ENCODE data around the gene NUDT21. TPM values are rescaled to one million over a fixed set of nuclear protein-coding genes. Genes with fewer than 3 reads are reported as not detected.
"Not testable (repeated sequence)": the region's sequence is repeated elsewhere in the genome, so short reads cannot be mapped to it uniquely, and the experiment has no call there.

NUDT21 gene
- polyA plus RNA-seq, 1 of the 3 experiments (the other 2 are of a cell fraction), result 42.2 TPM

DNA sequence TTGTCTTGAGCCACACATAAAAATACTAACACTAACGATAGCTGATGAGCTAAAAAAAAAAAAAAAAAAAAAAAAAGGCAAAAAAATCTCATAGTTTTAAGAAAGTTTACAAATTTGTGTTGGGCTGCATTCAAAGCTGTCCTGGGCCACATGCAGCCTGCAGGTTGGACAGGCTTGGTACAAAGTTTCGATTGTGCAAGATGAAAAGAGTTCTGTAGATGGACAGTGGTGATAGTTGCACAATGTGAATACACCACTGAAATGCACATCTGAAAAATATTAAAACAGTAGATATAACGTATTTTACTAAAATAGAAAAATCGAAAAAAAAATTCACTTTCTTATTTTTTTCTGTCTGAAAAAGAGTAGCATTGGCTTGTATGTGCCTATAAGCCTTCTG, 68.7 kb downstream of the NUDT21 start:
- CTCF ChIA-PET, result interaction anchor here (0.9 to 1.5 kb wide), 2 partner anchors 12 to 320 kb away, joined by 4 read pairs; no protein-coding TSS in a partner anchor
- TF ChIP-seq NRF1 (IDR thresholded peaks at IDR 0.05; ENCODE audit: low read depth, low read length) (no peak), TEAD4 (IDR thresholded peaks at IDR 0.05; ENCODE audit: borderline replicate concordance, insufficient read depth) (no peak), MXI1 (IDR thresholded peaks at IDR 0.05; ENCODE audit: low read depth, low read length) (no peak), CHD2 (IDR thresholded peaks at IDR 0.05; ENCODE audit: low read length, partially characterized antibody) (no peak), RXRA (IDR thresholded peaks at IDR 0.05; ENCODE audit: borderline replicate concordance, low read depth) (no peak), FOXJ3 (CRISPR knock-in tag; IDR thresholded peaks at IDR 0.05) (no peak), REST (IDR thresholded peaks at IDR 0.05; ENCODE audit: low read depth, low read length) (no peak), IRF3 (IDR thresholded peaks at IDR 0.05; ENCODE audit: low read depth, low read length) (no peak), SIN3A (IDR thresholded peaks at IDR 0.05; ENCODE audit: borderline replicate concordance, low read depth, low read length) (no peak), MAX (IDR thresholded peaks at IDR 0.05; ENCODE audit: low read depth) (no peak), RCOR1 (IDR thresholded peaks at IDR 0.05; ENCODE audit: low read length) (no peak), PBX3 (IDR thresholded peaks at IDR 0.05) (no peak), YY1 (IDR thresholded peaks at IDR 0.05; ENCODE audit: low read depth) (no peak), FOSL2 (IDR thresholded peaks at IDR 0.05; ENCODE audit: borderline replicate concordance, low read depth) (no peak), GABPA (IDR thresholded peaks at IDR 0.05; ENCODE audit: low read depth) (no peak)
- TF ChIP-seq, protein P1, sequence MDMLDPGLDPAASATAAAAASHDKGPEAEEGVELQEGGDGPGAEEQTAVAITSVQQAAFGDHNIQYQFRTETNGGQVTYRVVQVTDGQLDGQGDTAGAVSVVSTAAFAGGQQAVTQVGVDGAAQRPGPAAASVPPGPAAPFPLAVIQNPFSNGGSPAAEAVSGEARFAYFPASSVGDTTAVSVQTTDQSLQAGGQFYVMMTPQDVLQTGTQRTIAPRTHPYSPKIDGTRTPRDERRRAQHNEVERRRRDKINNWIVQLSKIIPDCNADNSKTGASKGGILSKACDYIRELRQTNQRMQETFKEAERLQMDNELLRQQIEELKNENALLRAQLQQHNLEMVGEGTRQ (IDR thresholded peaks at IDR 0.05; ENCODE audit: borderline replicate concordance, low read depth, low read length), result no peak
- H3K9me3 ChIP-seq, result no peaks in the 10 kb centered on the region
- H3K4me3 ChIP-seq (ENCODE audit: low read depth in 2 of 2, low read length in 1 of 2), result no peak overlapping the region
- POLR2A ChIA-PET, result no interaction called here
- no peak overlapping the region for H3K4me2 ChIP-seq
- no peaks in the 10 kb centered on the region for H3K9me2 ChIP-seq
- H3K9ac ChIP-seq, result no peak overlapping the region
- H3K36me3 ChIP-seq (replicated peaks in 1 of 2; ENCODE audit: control insufficient read depth in 1 of 2, insufficient read depth in 2 of 2, low read length in 1 of 2), result peaks cover 35 to 74% of the 10 kb centered on the region in 2 experiments
- no peaks in the 10 kb centered on the region for H3K27me3 ChIP-seq (ENCODE audit: insufficient read depth)
- no peaks in the 10 kb centered on the region for H3F3A ChIP-seq (replicated peaks; ENCODE audit: insufficient read depth)
- H3K79me2 ChIP-seq (ENCODE audit: insufficient read depth), result peaks cover 11% of the 10 kb centered on the region; the same call in 1 of the 2 replicates
- no peak overlapping the region for H2AFZ ChIP-seq (ENCODE audit: low read depth)
- no peak for DNase-seq
- 86% methylated on average over 4 of the region's 4 CpGs for WGBS (ENCODE audit: low lambda C conversion rate)
- H3K4me1 ChIP-seq (ENCODE audit: control insufficient read depth in 1 of 2, insufficient read depth in 2 of 2, low read depth in 1 of 2, low read length in 1 of 2), result no peaks in the 10 kb centered on the region
- no peaks in the 10 kb centered on the region for H4K20me1 ChIP-seq (ENCODE audit: insufficient read depth)
- H3K27ac ChIP-seq (ENCODE audit: low read depth in 2 of 2, low read length in 1 of 2), result no peak overlapping the region

DNA sequence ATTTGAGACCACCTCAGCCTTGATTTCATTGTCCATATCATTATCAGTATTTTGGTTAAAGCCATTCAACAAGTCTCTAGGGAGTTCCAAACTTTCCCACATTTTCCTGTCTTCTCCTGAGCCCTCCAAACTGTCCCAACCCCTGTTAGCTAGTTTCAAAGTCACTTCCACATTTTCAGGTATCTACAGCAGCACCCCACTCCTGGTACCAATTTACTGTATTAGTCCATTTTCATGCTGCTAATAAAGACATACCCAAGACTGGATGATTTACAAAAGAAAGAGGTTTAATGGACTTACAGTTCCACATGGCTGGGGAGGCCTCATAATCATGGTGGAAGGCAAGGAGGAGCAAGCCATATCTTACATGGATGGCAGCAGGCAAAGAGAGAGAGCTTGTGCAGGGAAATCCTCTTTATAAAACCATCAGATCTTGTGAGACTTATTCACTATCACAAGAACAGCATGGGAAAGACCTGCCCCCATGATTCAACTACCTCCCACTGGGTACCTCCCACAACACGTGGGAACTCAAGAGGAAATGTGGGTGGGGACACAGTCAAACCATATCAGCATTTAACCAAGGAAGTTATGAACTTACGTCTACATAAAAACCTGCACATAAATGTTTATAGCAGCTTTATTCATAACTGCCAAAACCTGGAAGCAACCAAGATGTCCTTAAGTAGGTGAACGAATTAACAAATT, 70.2 kb downstream of the NUDT21 start:
- H3K4me3 ChIP-seq (ENCODE audit: low read depth in 2 of 2, low read length in 1 of 2); H2AFZ ChIP-seq (ENCODE audit: low read depth); CTCF ChIA-PET; H3K9ac ChIP-seq; H3K9me3 ChIP-seq; H4K20me1 ChIP-seq (ENCODE audit: insufficient read depth); H3K27me3 ChIP-seq (ENCODE audit: insufficient read depth); H3K9me2 ChIP-seq; POLR2A ChIA-PET; H3K4me1 ChIP-seq (ENCODE audit: control insufficient read depth in 1 of 2, insufficient read depth in 2 of 2, low read depth in 1 of 2, low read length in 1 of 2); H3K4me2 ChIP-seq; DNase-seq; H3F3A ChIP-seq (replicated peaks; ENCODE audit: insufficient read depth); H3K27ac ChIP-seq (ENCODE audit: low read depth in 2 of 2, low read length in 1 of 2): not testable (repeated sequence)
- Histone ChIP-seq H3K36me3 (replicated peaks in 1 of 2; ENCODE audit: control insufficient read depth in 1 of 2, insufficient read depth in 2 of 2, low read length in 1 of 2) (peaks cover 33 to 78% of the 10 kb centered on the region in 2 experiments), H3K79me2 (ENCODE audit: insufficient read depth) (peaks cover 24% of the 10 kb centered on the region; the same call in 1 of the 2 replicates)
- WGBS (ENCODE audit: low lambda C conversion rate), result 100% methylated on average over 3 of the region's 3 CpGs
